HG02938 (cell line): ENCODE results near the gene RYR3.

ENCODE experiments used
- ATAC-seq: cut with Tn5 transposase; IDR thresholded peaks from one replicate; pipeline ENCODE4 v1.9.1; 2021; ENCODE audit warnings: mild to moderate bottlenecking, moderate library complexity; ENCODE audit not compliant: unreplicated experiment

RYR3 gene

DNA sequence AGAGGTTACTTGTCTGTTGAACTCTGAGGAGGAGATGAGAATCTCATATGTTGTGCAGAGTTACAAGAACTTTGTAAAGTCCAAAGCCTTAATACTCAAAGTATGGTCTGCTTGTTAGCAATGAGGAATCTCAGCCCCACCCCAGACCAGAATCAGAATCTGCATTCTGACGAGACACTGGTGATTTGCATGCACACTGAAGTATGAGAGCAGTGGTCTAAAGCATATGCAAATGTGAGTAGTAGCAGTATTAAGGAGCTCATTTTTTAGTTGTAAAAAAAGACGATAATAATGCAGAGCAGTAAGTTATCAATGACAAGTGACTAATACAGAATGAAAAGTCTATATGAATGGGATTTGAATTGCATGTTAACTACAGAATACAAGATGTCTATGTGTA, 327.7 kb downstream of the RYR3 start:
- ATAC-seq: no peak

DNA sequence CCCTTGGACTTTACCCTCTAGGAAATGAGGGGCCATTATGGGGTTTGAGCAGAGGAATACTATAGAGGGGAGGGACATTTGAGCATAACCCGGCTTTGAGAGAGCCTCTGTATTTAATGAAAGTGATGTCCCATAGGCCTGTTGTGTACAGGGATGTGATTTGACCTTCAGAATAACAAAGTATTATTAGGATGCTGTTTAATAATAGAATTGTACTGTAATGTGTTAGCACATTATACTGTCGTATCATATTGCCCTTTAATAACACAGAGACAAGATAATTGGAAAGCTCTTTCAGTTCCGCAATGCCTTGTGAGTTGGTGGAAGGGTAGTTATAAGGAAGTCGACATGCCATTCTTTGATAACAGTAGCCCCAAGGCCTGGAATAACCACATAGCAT, 328.3 kb downstream of the RYR3 start:
- no peak for ATAC-seq

DNA sequence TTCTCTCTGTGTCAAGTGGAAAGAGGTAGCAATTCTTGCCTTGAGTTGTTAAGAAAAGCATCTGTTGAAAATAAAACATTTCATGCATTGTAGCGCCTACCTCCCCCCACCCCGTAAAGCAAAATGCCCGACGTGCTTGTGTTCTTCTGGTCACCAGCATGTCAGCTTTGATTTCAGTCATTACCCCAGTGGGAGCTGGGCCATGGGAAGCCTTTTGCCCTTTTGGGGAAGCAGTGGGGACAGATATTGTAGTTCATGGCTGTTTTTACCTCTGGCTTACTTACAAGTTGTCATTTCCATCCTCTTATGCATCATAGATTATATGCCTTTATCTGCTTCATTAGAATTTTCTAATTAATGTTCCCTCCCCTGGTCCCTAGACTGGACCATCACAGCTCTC, 328.7 kb downstream of the RYR3 start:
- no peak for ATAC-seq

DNA sequence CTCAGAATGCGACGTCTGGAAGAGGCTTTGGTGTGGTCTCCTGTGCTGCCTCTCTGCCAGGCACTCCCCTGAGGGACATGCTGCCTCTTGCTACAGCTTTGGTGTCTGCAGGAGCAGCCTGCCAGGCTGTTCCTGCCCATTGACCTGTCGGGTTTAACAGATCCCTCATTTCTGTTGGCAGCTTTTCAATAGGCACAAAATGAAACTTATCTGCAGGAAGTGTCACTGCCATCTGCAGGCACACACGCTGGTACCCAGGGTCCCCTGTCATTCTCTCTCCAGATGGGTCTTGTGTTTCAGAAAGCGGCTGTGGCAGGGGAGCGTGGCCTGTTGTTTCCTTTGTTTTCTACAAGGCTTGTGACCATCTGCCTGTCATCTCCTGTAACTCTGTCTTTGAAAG, 329.2 kb downstream of the RYR3 start:
- ATAC-seq: no peak

DNA sequence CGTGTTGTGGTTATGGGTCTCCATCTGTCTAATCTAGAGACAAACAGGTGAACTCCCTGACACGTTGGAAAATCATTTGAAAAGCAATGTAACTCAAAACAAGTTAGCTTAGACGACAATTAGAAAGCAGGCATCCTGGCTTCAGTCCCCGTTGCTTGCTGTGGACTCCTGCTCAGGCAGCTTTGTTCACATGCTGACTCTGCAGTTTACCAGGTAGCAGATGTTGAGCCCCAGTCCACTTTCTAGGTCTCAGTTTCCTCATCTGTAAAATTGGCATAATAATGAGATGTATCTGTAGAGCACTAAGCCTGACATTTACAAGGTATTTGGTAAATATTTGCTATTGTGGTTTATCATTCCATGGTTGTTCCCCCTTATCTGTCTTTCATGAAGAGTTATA, 330.3 kb downstream of the RYR3 start:
- no peak for ATAC-seq

DNA sequence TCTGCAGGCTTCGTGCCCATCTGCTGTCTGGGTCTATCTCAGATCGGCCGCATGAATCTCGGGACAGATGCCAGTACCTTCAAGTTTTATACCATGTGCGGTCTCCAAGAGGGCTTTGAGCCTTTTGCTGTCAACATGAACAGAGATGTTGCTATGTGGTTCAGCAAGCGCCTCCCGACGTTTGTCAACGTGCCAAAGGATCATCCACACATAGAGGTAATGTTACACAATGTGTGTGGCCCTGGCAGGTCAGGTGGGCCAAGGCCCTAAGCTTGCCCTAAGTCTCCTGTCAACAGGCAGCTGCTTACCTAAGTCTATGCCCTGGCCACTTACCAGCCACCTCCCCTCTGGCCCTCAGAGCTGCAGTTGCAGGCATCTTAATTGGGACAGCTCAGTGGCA, 333.5 kb downstream of the RYR3 start:
- ATAC-seq: no peak

DNA sequence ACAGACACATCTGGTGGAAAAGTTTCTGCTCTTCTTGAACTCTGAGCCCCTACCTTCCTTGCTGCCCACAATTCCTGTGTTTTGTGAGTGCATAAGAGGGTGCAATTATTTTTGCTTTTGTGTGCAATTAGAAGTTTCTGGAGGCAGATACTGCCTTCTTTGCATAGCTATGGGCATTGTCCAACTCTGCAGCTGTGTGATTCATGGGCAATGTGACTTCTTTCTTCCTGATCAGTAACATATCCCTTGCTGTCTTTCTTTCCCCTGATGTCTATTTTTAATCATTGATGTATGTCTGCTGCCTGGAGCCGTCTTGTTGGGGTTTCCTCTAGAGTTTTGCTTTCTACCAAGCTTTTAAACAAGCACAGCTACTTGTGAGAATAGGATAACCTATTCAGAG, 336.0 kb downstream of the RYR3 start:
- no peak for ATAC-seq

DNA sequence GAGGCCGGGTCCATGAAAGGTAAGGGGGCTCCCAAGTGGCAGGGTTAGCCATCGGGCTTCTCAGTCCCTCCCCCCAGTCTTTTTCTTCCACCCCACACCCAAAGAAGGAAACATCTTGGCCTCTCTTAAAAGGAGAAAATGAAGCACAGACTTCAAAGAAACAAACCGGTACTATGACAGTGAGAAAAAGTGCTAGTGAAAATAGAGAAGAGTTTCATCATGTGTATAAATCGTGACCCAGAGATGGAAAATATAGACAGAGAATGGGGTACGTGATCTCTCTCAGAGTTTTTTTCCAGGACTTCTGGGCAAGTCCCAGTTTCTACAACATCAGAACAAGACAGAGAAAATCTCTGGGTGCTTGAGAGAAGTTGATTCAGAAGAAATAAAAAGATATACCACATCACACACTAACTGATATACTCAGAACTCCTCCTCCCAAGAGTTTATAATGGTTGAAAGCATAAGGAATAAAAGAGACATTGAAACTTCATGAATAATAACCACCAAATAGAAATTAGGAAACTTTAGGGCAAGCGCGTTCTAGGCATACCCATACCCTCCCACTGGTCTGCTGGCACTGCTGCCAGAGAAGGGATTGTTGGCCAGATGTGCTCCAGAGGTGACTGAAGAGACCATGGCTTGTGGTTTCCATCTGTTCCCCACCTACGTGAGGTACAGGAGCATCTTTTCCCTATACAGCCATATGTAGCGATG, 338.6 kb downstream of the RYR3 start:
- ATAC-seq: no peak

DNA sequence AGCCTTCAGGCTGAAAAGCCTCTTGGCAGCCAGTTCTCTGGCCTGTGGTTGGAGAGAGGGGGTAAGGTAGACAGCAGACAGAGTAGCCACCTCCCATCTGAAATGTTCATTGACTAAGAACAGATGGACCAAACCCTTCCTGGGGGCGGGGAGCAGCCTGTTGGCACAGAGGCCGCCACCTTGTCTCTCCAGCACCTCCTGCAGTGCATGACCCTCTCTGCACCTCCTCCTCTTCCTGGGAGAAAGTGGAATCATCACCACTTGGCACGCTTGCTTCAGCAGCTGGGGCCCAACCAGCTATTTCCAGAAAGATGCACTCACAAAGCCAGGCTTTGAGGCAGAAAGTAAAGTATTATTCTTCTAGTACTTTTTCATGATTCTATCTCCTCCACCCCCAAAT, 344.1 kb downstream of the RYR3 start:
- no peak for ATAC-seq

DNA sequence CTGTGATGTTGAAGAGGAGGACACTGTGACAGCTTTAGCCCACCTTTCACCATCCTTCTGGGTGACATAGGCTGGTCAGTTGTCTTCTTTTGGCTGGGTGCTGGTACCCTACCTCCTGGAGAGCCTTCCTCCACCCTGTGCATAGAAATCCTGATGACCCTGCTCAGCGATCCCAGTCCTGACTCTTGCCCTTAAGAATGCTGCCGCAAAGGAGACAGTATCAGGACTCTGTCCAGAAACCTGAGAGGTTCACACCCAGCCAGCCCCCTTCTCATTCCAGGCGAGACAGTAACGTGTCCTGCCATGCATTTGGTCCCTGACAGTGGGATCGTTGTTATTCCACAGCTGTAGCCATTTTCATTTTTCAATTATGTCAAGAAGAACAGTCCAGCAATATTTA, 344.7 kb downstream of the RYR3 start:
- no peak for ATAC-seq

DNA sequence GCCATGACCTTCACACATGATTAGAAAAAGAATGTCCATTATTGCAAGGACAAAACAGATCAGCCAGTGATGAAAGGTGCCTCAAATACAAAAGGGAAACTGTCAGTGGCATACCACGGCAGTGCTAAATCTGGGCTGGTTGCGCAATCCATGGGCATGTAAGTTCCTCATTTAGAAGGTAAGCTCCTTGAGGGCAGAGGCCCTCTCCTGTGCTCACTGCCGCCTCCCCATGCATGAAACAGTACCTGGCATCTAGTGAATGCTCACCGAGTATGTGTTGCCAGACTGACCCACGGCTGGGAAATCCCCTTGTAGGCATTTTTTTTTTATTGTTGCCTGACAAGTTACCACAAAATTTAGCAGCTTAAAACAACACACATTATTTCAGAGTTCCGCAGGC, 345.4 kb downstream of the RYR3 start:
- no peak for ATAC-seq

DNA sequence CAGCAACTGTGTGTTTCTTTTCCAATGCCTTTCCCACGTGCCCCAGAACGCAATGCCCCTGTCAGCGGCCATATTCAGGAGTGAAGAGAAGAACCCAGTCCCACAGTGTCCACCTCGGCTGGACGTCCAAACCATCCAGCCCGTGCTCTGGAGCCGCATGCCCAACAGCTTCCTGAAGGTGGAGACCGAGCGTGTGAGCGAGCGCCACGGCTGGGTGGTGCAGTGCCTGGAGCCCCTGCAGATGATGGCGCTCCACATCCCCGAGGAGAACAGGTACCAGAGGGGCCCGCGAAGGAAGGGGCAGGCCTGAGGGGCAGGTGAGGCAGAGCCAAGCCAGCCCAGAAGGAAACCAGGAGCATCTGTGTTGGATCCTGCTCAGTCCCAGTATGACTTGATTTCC, 349.4 kb downstream of the RYR3 start:
- no peak for ATAC-seq

DNA sequence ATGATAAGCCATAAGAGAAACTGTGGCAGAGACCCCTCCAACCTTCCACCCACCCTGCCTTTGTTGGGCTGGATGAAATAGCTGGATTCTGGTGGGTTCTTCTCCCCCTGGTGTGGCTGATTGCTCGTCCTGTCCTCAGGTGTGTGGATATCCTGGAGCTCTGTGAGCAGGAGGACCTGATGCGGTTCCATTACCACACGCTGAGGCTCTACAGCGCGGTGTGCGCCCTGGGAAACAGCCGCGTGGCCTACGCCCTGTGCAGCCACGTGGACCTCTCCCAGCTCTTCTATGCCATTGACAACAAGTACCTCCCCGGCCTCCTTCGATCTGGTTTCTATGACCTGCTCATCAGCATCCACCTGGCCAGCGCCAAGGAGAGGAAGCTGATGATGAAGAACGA, 351.2 kb downstream of the RYR3 start:
- ATAC-seq: no peak

DNA sequence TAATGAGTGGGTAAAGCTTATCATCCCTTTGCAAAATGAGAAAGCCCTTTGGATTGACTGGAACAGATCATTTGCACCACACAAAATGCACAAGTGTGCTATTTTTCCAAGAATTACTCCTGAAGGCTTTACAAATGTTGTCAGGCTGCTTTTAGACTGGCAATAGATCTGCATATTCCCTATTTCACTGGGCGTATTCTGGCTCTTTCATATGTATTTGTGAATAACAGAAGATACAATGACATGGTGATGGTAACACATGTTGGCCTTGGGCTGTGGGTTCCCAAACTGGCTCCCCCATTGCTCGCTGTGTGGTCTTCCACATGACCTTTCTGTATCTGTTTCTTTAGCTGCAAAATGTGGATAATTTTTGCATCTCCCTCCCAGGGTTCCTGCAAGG, 354.2 kb downstream of the RYR3 start:
- no peak for ATAC-seq

DNA sequence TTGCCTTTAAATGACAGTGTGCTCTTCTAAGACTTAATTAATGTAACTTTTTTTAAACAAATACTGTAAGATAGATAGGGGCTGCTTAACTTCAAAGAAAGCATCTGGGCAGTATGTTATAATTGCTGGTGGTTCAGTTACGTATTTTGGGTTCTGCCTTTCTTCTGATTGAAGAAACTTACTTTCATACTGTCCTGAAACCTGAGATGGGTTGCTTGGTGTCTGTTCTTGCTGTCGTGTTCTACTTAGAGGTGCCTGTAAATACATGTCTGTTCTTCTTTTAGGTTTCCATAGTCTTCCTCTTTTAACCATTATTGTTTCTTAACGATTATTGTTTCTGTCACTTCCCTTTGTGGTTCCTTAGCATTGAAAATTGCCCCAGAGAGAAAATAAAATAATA, 359.8 kb downstream of the RYR3 start:
- ATAC-seq: no peak

DNA sequence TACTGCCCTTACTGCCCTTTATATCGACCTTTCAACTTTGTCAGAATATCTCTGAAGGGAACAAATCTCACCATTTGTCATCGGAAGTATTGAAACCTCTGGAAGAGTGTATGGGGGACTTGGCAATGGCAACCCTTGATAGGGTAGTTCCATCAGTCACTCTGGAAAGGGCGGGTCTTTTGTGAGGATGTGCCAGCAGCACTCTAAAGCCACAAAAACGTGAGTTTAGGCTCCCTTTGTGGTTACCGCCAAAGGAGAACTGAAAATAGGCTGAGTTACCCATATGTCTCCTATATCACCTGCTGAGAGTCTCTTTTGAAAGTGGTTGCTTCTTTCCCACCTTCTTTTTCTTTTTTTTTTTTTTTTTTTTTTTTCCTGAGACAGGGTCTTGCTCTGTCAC, 360.7 kb downstream of the RYR3 start:
- peak; percentile 65 for ATAC-seq

DNA sequence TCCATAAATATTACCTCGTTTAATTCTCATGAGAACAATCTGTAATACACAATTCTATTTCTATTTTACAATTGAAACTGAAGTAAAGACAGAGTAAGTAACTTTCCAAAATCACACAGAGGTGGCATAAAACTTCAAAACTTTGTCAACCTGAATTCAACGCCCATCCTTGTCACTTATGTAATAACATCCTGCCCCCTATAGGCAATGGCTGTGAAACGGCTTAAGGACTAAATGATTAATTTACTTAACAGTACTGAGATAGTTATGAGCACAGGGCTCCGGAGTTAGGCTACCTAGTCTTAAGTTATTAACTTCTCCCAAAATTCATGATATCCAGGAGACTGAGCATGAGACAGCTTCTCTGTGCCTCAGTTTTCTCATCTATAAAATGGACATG, 364.5 kb downstream of the RYR3 start:
- ATAC-seq: no peak

DNA sequence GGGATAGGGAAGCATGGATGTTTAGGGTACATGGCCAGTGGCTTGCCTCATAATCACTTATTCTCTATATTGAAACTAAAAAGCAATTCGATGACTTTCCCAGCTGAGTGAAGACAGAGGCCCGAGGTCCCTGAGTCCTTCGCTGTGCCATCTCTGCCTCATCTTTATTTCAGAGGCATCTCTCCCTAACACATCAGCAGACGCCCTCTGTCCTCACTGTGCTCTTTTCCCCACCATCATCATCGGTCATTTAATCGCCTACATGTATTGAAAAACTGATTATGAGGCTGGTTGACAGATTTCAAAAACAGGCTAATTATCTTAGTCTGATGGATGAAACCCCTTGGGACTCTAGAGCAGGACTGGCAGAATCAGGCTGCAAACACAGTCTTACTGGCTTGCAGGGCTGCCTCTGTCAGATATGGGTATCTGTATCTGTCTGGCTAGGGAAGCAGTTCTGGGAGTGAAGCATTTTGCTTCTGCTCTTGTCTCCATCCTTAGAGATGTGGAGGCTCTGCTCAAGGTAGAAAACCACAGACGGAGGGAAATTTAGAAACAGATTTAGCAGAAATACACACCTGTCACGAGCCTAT, 366.6 kb downstream of the RYR3 start:
- no peak for ATAC-seq

DNA sequence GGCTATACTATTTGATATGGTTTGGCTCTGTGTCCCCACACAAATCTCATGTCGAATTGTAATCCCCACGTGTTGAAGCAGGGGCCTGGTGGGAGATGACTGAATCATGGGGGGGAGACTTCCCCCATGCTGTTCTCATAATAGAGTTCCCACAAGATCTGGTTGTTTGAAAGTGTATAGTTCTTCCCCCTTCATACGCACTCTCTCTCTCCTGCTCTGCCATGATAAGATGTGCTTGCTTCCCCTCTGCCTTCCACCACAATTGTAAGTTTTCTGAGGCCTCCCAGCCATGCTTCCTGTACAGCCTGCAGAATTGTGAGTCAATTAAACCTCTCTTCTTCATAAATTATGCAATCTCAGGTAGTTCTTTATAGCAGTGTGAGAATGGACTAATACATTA, 367.4 kb downstream of the RYR3 start:
- ATAC-seq: no peak

DNA sequence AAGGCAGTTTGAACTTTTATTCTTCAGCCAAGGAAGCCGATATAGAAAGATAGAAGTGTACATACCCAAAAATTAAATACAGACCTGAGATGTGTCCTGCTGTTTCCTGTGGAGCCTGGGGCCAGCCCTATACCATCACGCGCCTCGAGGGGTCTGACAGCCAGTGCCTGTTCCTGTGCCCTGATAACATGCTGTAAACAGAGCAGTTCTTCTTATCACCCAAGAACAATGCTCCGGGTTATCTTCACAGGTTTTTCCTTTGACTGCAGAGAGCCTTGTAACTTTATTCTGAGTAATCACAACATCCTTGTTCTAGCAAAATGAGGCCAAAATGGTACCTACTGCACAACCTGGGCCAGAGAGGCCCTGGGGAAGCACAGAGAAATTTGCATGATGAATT, 367.8 kb downstream of the RYR3 start:
- ATAC-seq: no peak

DNA sequence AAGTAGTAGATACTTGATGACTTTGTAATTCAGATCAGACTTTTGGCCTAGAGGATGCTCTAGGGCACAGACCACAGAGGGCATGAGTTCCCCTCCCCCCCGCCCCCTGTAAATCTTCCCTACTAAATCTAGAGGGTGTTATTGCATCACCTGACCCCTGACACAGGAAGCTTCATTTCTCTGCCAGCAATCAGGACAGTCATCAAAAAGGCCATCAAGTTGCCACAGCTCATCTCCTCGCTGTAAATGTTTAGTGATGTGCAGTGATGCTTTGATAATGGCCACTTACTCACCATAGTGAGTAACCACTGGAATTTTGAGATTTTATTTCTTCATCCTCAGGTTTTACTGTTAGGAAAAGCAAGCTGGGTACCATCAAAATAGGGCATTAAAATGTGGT, 368.3 kb downstream of the RYR3 start:
- no peak for ATAC-seq

DNA sequence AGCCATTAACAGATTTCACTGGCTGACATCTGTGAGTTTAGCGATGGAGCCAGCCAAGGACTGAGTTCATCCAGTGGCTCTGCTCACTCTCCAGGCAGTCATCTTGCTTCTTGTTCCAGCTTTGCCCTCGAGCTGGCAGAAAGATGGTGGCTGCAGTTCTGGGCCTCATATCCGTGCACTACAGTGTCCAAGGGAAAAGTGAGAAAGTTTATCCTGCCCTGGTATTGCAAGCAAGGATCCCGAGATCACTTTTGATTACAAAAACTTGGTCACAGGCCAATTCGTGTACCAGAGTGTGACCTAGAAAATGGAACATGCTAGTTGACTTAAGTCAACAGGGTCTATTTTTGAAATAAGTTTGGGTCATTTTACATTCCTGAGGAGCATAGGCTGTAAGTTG, 369.6 kb downstream of the RYR3 start:
- ATAC-seq: no peak

DNA sequence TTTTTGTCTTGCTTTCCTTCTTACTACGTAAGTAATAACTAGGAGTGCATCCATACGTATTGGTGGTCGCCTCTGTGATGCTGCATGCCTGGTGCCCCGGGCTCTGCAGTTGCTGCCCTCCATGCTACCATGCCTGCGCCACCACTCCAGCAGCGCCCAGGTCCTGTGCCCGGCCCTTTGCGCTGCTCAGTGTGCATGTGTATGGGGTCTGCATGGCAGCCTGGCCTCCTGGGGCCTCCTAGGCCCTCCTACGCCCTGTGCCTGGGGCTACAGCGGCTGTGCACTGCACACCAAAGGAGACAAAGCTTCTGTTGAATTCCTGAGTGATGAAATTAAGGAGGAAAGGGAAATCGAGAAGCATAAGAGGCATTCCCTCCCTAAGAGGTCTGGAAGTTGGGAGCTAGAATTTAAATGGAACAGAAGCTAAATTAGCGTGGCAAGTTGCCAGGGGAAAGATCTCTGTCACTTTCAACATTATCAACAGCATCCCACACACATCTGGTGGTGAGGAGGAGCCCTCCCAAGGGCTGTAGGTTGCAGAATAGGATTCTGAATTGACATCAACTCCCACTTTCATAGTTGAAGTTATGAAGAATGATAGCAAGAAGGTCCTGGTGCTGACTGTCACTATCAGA, 382.5 kb downstream of the RYR3 start:
- no peak for ATAC-seq
